K562 (cell line): ENCODE measurements around the gene NLRX1. TPM values are rescaled to one million over a fixed set of nuclear protein-coding genes. Genes with fewer than 3 reads are reported as not detected.

ENCODE experiments used
- ATAC-seq: fragments of 200-7000 bp; cut with Tn5 transposase; 3 replicates; pipeline ENCODE4 v1.9.1; 2020; ENCODE audit warnings: moderate library complexity
- BruUV-seq: library from RNA; stranded (reverse); fragments of 400-500 nt; replicated peaks from 2 replicates; lab custom pipeline; 2021; lab: Mats Ljungman, UMichigan
- CTCF ChIA-PET: fragments of 300-600 bp; formaldehyde crosslinking; extraction: SDS; loops from one replicate; lab custom pipeline; 2021; ENCODE audit warnings: low intra/inter-chr PET ratio; lab: Yijun Ruan, JAX
- POLR2A ChIA-PET: fragments of 300-600, 350-650 bp; sonication (Branson Sonifier 250); formaldehyde crosslinking; extraction: SDS; loops from one replicate; lab custom pipeline; 2021; ENCODE audit warnings: antibody characterized with exemption, inconsistent platforms; lab: Yijun Ruan, JAX
- DNase-seq, 4 experiments: peaks; one replicate each; pipeline versions ENCODE4 v3.0.0 to v3.0.0-alpha.2; 2011 to 2018; ENCODE audit warnings: low spot score in 3 of 4, mixed read lengths in 3 of 4; ENCODE audit errors: extremely low read depth in 1 of 4
- FAIRE-seq: peaks from 2 replicates; lab custom pipeline; 2011; peaks lifted over from hg19 to GRCh38; lab: Jason Lieb, UNC
- H2AFZ ChIP-seq: 2 replicates; pipeline ENCODE4 v1.6.0; 2011; ENCODE audit warnings: low read depth, low read length, control low read depth, inconsistent platforms
- H3K27ac ChIP-seq: fragments of 200-600 bp; 3 replicates; pipeline ENCODE4 v1.8.0; 2011; ENCODE audit warnings: low read depth, mild to moderate bottlenecking, control low read depth, inconsistent platforms, low read length, moderate library complexity, mixed read lengths; ENCODE audit errors: extremely low read depth
- H3K27me3 ChIP-seq, 2 experiments: fragments of 300-600 bp in 1 of 2; 2 replicates in 1 of 2; 3 replicates in 1 of 2; pipeline versions ENCODE4 v1.6.0 to v1.8.0; 2011; ENCODE audit warnings: inconsistent platforms in 2 of 2, low read length in 2 of 2, mild to moderate bottlenecking in 1 of 2, mixed read lengths in 1 of 2, moderate library complexity in 1 of 2; ENCODE audit not compliant: control insufficient read depth in 2 of 2, insufficient read depth in 2 of 2
- H3K36me3 ChIP-seq: fragments of 300-600 bp; 3 replicates; pipeline ENCODE4 v1.8.0; 2011; ENCODE audit warnings: mild to moderate bottlenecking, low read length, inconsistent platforms; ENCODE audit not compliant: control insufficient read depth, insufficient read depth
- H3K4me1 ChIP-seq, 2 experiments: fragments of 200-600 bp in 1 of 2; replicated peaks in 1 of 2; 2 replicates in 1 of 2; 3 replicates in 1 of 2; pipeline versions ENCODE4 v1.5.1 to v1.8.0; 2011; ENCODE audit warnings: inconsistent platforms in 2 of 2, low read length in 2 of 2, mild to moderate bottlenecking in 1 of 2, mixed read lengths in 1 of 2, moderate library complexity in 1 of 2; ENCODE audit not compliant: control insufficient read depth in 2 of 2, insufficient read depth in 2 of 2
- H3K4me2 ChIP-seq: 2 replicates; pipeline ENCODE4 v1.6.1; 2011; ENCODE audit warnings: low read length, control low read depth, inconsistent platforms, mixed read lengths; ENCODE audit not compliant: insufficient read depth
- H3K4me3 ChIP-seq: fragments of 200-600 bp; sonication (generic), shearing (Covaris generic); 2 replicates; pipeline ENCODE4 v1.5.1; 2016; ENCODE audit warnings: control low read depth, inconsistent platforms
- H3K79me2 ChIP-seq: fragments of 200-600 bp; 3 replicates; pipeline ENCODE4 v1.8.0; 2011; ENCODE audit warnings: low read length, inconsistent platforms; ENCODE audit not compliant: control insufficient read depth, insufficient read depth
- H3K9ac ChIP-seq, 2 experiments: 2 replicates each; pipeline versions ENCODE4 v1.6.0 to v1.6.1; 2011; ENCODE audit warnings: low read depth in 2 of 2, low read length in 2 of 2, control low read depth in 1 of 2, inconsistent platforms in 1 of 2, mild to moderate bottlenecking in 1 of 2, mixed read lengths in 1 of 2; ENCODE audit not compliant: insufficient read depth in 1 of 2
- H3K9me1 ChIP-seq: one replicate; pipeline ENCODE4 v1.6.0; 2011; ENCODE audit warnings: inconsistent platforms, mild to moderate bottlenecking, low read length, moderate library complexity; ENCODE audit not compliant: control insufficient read depth, insufficient read depth
- H3K9me3 ChIP-seq: replicated peaks from 2 replicates; pipeline ENCODE4 v1.5.1; 2011; ENCODE audit warnings: low read depth, low read length, inconsistent platforms; ENCODE audit not compliant: control insufficient read depth, insufficient read depth
- H4K20me1 ChIP-seq: replicated peaks from 2 replicates; pipeline ENCODE4 v1.6.1; 2011; ENCODE audit warnings: low read length, inconsistent platforms, mixed read lengths; ENCODE audit not compliant: control insufficient read depth, insufficient read depth
- BACH1 ChIP-seq: fragments of 200-800 bp; sonication (Bioruptor generic); IDR thresholded peaks from 2 replicates; pipeline ENCODE4 v1.6.1; 2016; ENCODE audit warnings: missing genetic modification characterization, missing compliant biosample characterization
- CC2D1A ChIP-seq: fragments of 450-650 bp; IDR thresholded peaks from 2 replicates; pipeline ENCODE4 v1.6.1; 2017; ENCODE audit warnings: mild to moderate bottlenecking
- DNMT1 ChIP-seq: fragments of 450-650 bp; IDR thresholded peaks from 2 replicates; pipeline ENCODE4 v1.6.1; 2016; ENCODE audit warnings: antibody characterized with exemption, mild to moderate bottlenecking
- FOS ChIP-seq: IDR thresholded peaks from 3 replicates; pipeline ENCODE4 v1.6.1; 2011; ENCODE audit not compliant: insufficient read length; ENCODE audit errors: extremely low read depth
- NFIX ChIP-seq: fragments of 250-450 bp; sonication (Bioruptor Pico); IDR thresholded peaks from 2 replicates; pipeline ENCODE4 v1.4.0; 2020; ENCODE audit warnings: low read depth, mild to moderate bottlenecking, moderate library complexity
- NRF1 ChIP-seq, 2 experiments: fragments of 450-650 bp; IDR thresholded peaks in 1 of 2; conservative IDR thresholded peaks in 1 of 2; 2 replicates each; pipeline ENCODE4 v1.6.1; 2014; ENCODE audit warnings: mild to moderate bottlenecking in 2 of 2
- PCBP2 ChIP-seq: fragments of 200-400 bp; formaldehyde crosslinking; IDR thresholded peaks from 2 replicates; pipeline ENCODE4 v1.6.1; 2018; ENCODE audit warnings: low read length, low read depth, mild to moderate bottlenecking, moderate library complexity; ENCODE audit not compliant: poor library complexity, severe bottlenecking
- PML ChIP-seq: IDR thresholded peaks from 2 replicates; pipeline ENCODE4 v1.6.1; 2012; ENCODE audit warnings: low read length, inconsistent platforms
- PTRF ChIP-seq: fragments of 450-650 bp; IDR thresholded peaks from 2 replicates; pipeline ENCODE4 v1.6.1; 2016; ENCODE audit warnings: mild to moderate bottlenecking, missing genetic modification characterization, missing compliant biosample characterization
- RBFOX2 ChIP-seq: fragments of 200-400 bp; formaldehyde crosslinking; IDR thresholded peaks from 2 replicates; pipeline ENCODE4 v1.6.1; 2017; ENCODE audit warnings: low read depth, mild to moderate bottlenecking, low read length, moderate library complexity
- SOX6 ChIP-seq: fragments of 450-650 bp; IDR thresholded peaks from 2 replicates; pipeline ENCODE4 v1.6.1; 2014; ENCODE audit warnings: mild to moderate bottlenecking
- TCF3 ChIP-seq: sonication (generic); formaldehyde crosslinking; IDR thresholded peaks from 2 replicates; pipeline ENCODE4 v1.4.0; 2020; ENCODE audit warnings: mild to moderate bottlenecking, missing genetic modification reagents
- TSHZ1 ChIP-seq: fragments of 250-450 bp; sonication (Bioruptor Pico); IDR thresholded peaks from 2 replicates; pipeline ENCODE4 v1.4.0; 2020; ENCODE audit warnings: mild to moderate bottlenecking, moderate library complexity
- ZKSCAN8 ChIP-seq: fragments of 200-800 bp; sonication (Bioruptor generic); IDR thresholded peaks from 2 replicates; pipeline ENCODE4 v1.6.1; 2016; ENCODE audit warnings: missing genetic modification characterization, missing compliant biosample characterization
- WGBS: fragments of 100-300 bp; shearing (Covaris generic); methylation state at CpG from one replicate; pipeline ENCODE4 v1.1.6; 2016; ENCODE audit warnings: low coverage, mixed read lengths; ENCODE audit not compliant: insufficient coverage; ENCODE audit errors: missing lambda C conversion rate; 5-methylcytosine and 5-hydroxymethylcytosine counted together
- in situ Hi-C: fragments of 300-500 bp; cut with MboI; formaldehyde crosslinking; loops from 4 replicates; pipeline ENCODE4 v1.15.0; 2018; ENCODE audit warnings: inconsistent platforms, mixed read lengths
- intact Hi-C: fragments of 100-400 bp; cut with micrococcal nuclease; formaldehyde crosslinking; loops from 2 replicates; pipeline ENCODE4 v1.14.2; 2022
- polyA plus RNA-seq, 8 experiments: library from polyadenylated mRNA; depleted of rRNA in 4 of 8; stranded (reverse) in 5 of 8; unstranded in 3 of 8; fragments of >200 nt; fragmentation: Nextera tagmentation in 2 of 8; fragmentation: Illumina TruSeq in 1 of 8; extraction: Ambion mirVana in 2 of 8; extraction: Trizol in 1 of 8; gene quantifications; 2 replicates each; pipeline versions ENCODE4 v1.2.1 to v1.2.3, GENCODE V29; 2011 to 2014; ENCODE audit warnings: inconsistent platforms in 1 of 8, missing spikeins in 1 of 8
- total RNA-seq, 7 experiments: library from RNA; depleted of rRNA in 6 of 7; stranded (reverse); fragments of >200 nt in 6 of 7; fragmentation: Illumina TruSeq in 2 of 7; extraction: Trizol in 2 of 7; gene quantifications; 2 replicates each; pipeline versions ENCODE4 v1.2.1 to v1.2.3, GENCODE V29; 2011 to 2021; ENCODE audit warnings: low replicate concordance in 1 of 7
- TF ChIP-seq, protein P1 (sequence below): sonication (generic); IDR thresholded peaks from 2 replicates; pipeline ENCODE4 v1.6.1; 2016

The NLRX1 gene
- total and polyA plus RNA-seq, 9 of the 15 experiments (the other 6 are each of a cell fraction or from before 2014, with no cell fraction given), result 0.04 to 2.3 (median 0.69) TPM

DNA sequence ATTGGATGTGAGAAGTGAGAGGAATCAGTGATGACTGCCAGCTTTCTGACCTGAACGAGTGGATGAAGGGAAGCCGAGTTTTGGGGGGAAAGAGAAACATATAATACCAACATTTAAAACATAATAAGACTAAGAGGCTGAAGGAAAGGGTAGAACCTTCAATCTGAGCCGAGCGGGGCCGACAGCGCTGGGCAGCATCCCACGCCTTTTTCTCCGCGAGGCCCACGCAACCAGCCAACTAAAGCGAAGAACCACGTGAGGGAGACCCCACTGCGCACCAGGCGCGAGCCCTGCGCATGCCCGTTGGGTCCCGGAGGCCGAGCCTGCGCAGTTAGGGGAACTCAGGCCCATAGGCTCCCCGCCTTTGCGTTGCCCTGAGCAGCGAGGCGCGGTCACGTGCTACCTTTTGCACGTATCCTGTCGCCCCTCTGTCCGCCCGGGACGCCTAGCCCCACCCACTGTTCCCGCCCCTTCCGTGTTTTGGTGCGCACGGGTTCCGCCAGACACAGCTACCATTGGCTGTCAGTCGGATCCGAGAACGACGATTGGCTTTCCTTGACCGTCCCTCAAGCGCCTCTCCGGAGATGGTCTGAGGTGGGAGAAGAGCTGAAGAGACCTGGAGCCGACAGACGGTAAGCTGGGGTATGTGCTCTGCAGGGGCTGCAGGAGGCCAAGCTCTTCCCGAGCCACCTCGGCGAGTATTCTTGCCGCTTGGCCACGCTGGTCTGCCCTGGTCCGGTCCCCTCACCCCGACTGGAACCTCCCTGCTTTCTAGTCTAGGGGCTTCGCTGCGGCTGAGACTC is 47.3 kb upstream of the NLRX1 start, which contains the start of gene HINFP:
Gene HINFP, plus strand, starts transcription at position 573 of the 803 bp plus-strand sequence. CDS start 5,365 bp downstream, outside the sequence.
- in situ Hi-C loops, result no loop called here
- under 1% methylated on average over 46 of the region's 54 CpGs for WGBS
- Histone ChIP-seq H3K27ac (peak within 1 kb of the TSS; percentile 68), H3K79me2 (peaks cover 24% of the 10 kb centered on the region), H4K20me1 (no peaks in the 10 kb centered on the region), H3K4me1 (peaks cover 13 to 17% of the 10 kb centered on the region in 2 experiments), H3K4me3 (peak within 1 kb of the TSS; percentile 86), H3K9ac (peak within 1 kb of the TSS; percentile 82 to 96), H3K27me3 (no peaks in the 10 kb centered on the region), H2AFZ (peak within 1 kb of the TSS; percentile 96), H3K9me1 (no peaks in the 10 kb centered on the region), H3K4me2 (peak within 1 kb of the TSS; percentile 95), H3K36me3 (peaks cover 38% of the 10 kb centered on the region), H3K9me3 (no peaks in the 10 kb centered on the region)
- ChIA-PET CTCF (no interaction called here), POLR2A (interaction anchor here (0.7 to 1.1 kb wide), 7 partner anchors 8 to 85 kb away, joined by 3 to 6 read pairs (median 4); a partner anchor contains a TSS)
- DNase-seq (peak; percentile 97 to 99 (median 98)), FAIRE-seq (peak; percentile 96), ATAC-seq (peak; percentile 97)
- BruUV-seq, result no TSS peak
- intact Hi-C loops, result loop anchor here (2.0 kb wide), 1 partner anchor 18 kb away; no protein-coding TSS in a partner anchor
- TF ChIP-seq TCF3 (CRISPR knock-in tag) (no peak; the same call in 1 of the 2 replicates), PML (no peak), RBFOX2 (peak; percentile 83), CC2D1A (no peak), FOS (peak; percentile 92), PCBP2 (no peak), NFIX (CRISPR knock-in tag) (no peak), DNMT1 (no peak), TSHZ1 (CRISPR knock-in tag) (no peak), SOX6 (no peak), BACH1 (tag) (no peak), PTRF (peak; percentile 39; the same call in 1 of the 2 replicates), NRF1 (conservative IDR thresholded peaks at IDR 0.05 in 1 of 2, IDR thresholded peaks at IDR 0.05 in 1 of 2) (peak; percentile 99 to 100), ZKSCAN8 (CRISPR knock-in tag) (no peak)
- TF ChIP-seq, protein P1, sequence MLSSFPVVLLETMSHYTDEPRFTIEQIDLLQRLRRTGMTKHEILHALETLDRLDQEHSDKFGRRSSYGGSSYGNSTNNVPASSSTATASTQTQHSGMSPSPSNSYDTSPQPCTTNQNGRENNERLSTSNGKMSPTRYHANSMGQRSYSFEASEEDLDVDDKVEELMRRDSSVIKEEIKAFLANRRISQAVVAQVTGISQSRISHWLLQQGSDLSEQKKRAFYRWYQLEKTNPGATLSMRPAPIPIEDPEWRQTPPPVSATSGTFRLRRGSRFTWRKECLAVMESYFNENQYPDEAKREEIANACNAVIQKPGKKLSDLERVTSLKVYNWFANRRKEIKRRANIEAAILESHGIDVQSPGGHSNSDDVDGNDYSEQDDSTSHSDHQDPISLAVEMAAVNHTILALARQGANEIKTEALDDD, result no peak
